ENCODE measurements around the gene MAPK11. TPM values are rescaled to one million over a fixed set of nuclear protein-coding genes. Genes with fewer than 3 reads are reported as not detected.

The MAPK11 gene
- total and polyA plus RNA-seq, 4 donors = 8.3 to 15.3 (median 11.9) TPM

DNA sequence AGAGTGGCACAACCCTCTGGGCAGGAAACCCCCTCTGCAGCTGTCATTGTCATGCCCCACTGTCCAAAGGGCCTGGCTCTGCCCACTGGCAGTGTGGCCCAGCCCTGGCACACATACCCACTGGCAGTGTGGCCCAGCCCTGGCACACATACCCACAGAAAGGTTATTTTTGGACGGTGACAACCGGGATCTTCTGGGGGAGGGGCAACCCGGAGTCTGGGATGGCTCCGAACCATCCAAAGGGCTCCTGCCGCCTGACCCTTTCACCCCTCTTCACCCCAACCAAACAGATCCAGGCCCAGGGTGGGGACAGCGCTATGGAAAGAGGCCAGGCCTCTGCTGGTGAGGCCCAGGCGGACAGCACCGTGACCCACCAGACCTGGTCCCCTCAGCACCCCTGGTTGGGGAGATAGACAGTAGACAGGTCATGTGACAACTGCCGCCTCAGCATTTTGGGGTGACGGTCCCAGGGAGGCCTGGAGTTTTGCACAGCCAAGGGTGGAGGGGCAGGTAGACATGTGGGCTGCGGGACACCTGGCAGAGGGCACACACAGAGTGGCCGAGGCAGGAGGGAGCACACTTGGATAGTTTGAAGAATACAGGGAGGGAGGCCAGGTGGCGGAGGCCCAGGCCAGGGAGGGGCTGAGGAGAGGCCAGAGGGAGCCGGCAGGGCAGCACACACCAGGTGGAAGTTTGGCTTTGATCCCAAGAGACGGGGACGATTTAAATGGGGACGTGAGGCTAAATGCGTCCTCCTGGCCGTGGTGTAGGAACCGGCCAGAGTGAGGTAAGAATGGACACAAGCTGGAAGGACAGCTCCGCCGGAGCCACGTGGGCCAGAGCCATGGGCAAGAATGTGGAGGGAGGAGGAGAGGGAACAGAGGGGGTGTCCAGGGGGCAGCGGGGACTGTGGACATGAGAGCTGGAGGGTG, 11.6 kb downstream of the MAPK11 start:
- DNase-seq (no peak), ATAC-seq (ENCODE audit: insufficient read depth, low FRiP score) (no peak)
- TF ChIP-seq, protein P1, sequence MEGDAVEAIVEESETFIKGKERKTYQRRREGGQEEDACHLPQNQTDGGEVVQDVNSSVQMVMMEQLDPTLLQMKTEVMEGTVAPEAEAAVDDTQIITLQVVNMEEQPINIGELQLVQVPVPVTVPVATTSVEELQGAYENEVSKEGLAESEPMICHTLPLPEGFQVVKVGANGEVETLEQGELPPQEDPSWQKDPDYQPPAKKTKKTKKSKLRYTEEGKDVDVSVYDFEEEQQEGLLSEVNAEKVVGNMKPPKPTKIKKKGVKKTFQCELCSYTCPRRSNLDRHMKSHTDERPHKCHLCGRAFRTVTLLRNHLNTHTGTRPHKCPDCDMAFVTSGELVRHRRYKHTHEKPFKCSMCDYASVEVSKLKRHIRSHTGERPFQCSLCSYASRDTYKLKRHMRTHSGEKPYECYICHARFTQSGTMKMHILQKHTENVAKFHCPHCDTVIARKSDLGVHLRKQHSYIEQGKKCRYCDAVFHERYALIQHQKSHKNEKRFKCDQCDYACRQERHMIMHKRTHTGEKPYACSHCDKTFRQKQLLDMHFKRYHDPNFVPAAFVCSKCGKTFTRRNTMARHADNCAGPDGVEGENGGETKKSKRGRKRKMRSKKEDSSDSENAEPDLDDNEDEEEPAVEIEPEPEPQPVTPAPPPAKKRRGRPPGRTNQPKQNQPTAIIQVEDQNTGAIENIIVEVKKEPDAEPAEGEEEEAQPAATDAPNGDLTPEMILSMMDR (IDR thresholded peaks at IDR 0.05; ENCODE audit: control extremely low read depth, extremely low read depth) = no peak
- H3K27ac ChIP-seq (ENCODE audit: low read depth in 1 of 2, low read length in 1 of 2) = no peak overlapping the region
- H3K4me3 ChIP-seq = no peak overlapping the region
- peaks cover 0 to 8% (median 3%) of the 10 kb centered on the region in 4 donors for H3K36me3 ChIP-seq (ENCODE audit: control insufficient read depth in 4 of 4, insufficient read depth in 4 of 4, low read length in 4 of 4)
- no peaks in the 10 kb centered on the region for H3K27me3 ChIP-seq (ENCODE audit: control insufficient read depth in 3 of 3, insufficient read depth in 3 of 3, low read length in 2 of 3)
- no peaks in the 10 kb centered on the region for H3K9me3 ChIP-seq (ENCODE audit: control insufficient read depth in 4 of 4, insufficient read depth in 3 of 4, low read length in 3 of 4)
- H3K4me1 ChIP-seq (ENCODE audit: control insufficient read depth in 5 of 5, insufficient read depth in 5 of 5, low read length in 5 of 5) = peaks cover 0 to 16% (median 6%) of the 10 kb centered on the region in 5 donors
- 87 to 93% methylated on average over 24 of the region's 24 CpGs for WGBS, 2 donors
- no peak overlapping the region for H3K9ac ChIP-seq (ENCODE audit: insufficient read depth in 1 of 2, low read length in 2 of 2)

DNA sequence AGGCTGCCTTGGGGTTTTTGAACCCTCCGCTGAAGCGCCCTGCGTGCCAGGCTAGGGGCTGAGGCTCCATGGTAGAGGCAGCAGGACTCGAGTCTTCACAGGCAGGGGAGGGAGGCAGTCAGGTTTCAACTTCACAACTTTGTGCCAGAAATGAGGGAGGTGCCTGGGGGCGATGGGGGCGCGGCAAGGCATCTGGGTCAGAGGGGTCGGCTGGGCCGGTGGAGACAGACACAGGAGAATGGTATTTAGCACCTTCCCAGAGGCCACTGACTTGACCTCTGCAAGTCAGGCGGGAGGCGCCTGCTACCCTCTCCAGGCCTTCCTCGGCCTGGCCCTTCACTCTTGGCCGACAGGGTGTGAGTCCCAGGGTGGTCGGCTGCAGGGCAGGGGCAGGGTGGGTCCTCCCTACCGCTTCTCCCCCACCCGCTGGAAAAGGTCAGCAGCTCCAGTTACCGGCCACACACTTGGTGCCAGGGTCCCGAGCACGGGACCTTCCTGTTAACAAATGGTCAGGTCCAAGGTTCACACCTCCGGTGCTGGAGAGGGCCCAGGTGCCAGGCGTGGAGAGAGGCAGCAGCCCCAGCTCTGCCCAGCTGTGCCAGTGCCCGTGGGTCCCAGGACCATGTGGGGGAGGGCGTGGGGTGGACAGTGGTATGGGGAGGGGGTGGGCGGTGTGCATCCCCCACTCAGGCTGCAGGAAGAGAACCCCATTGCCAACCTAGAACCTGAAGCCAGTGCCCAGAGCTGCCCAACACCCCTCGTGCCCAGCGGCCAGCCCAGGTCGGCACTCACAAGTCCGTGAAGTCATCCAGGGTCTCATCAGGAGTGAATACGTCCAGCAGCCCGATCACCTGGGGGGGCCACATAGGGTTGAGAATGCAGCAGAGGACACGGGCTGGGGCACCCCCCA, 12.5 kb downstream of the MAPK11 start:
- Histone ChIP-seq H3K27ac (ENCODE audit: low read depth in 1 of 2, low read length in 1 of 2) (no peak overlapping the region), H3K27me3 (ENCODE audit: control insufficient read depth in 3 of 3, insufficient read depth in 3 of 3, low read length in 2 of 3) (no peaks in the 10 kb centered on the region), H3K9ac (ENCODE audit: insufficient read depth in 1 of 2, low read length in 2 of 2) (no peak overlapping the region), H3K4me3 (no peak overlapping the region), H3K36me3 (ENCODE audit: control insufficient read depth in 4 of 4, insufficient read depth in 4 of 4, low read length in 4 of 4) (peaks cover 0 to 8% (median 4%) of the 10 kb centered on the region in 4 donors), H3K4me1 (ENCODE audit: control insufficient read depth in 5 of 5, insufficient read depth in 5 of 5, low read length in 5 of 5) (peaks cover 0 to 13% (median 6%) of the 10 kb centered on the region in 5 donors), H3K9me3 (ENCODE audit: control insufficient read depth in 4 of 4, insufficient read depth in 3 of 4, low read length in 3 of 4) (no peaks in the 10 kb centered on the region)
- 85 to 89% methylated on average over 30 to 31 of the region's 31 CpGs for WGBS, 2 donors
- ATAC-seq (ENCODE audit: insufficient read depth, low FRiP score) (no peak), DNase-seq (no peak)
- TF ChIP-seq, protein P1 (IDR thresholded peaks at IDR 0.05; ENCODE audit: control extremely low read depth, extremely low read depth) = no peak

DNA sequence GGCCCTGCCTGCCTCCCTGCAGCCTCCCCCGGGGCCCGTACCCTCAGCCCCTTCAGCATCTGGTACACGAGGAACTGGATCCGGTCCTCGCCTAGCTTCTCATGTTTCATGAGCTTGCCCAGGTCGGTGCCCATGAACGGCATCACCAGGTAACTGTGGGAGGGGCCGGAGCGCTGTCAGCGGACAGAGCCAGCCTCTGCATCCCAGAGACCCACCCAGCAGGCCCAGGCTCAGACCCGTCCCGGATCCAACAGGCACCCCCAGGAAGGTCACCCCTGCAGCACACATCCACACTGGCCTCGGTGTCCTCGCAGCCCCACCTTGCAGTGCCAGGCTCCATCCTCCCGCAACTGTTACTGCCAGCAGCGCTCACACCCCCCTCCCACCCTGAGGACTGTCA, 13.1 kb downstream of the MAPK11 start:
- Histone ChIP-seq H3K36me3 (ENCODE audit: control insufficient read depth in 4 of 4, insufficient read depth in 4 of 4, low read length in 4 of 4) (peaks cover 0 to 8% (median 4%) of the 10 kb centered on the region in 4 donors), H3K4me1 (ENCODE audit: control insufficient read depth in 5 of 5, insufficient read depth in 5 of 5, low read length in 5 of 5) (peaks cover 0 to 10% (median 2%) of the 10 kb centered on the region in 5 donors), H3K27me3 (ENCODE audit: control insufficient read depth in 3 of 3, insufficient read depth in 3 of 3, low read length in 2 of 3) (no peaks in the 10 kb centered on the region), H3K4me3 (no peak overlapping the region), H3K9me3 (ENCODE audit: control insufficient read depth in 4 of 4, insufficient read depth in 3 of 4, low read length in 3 of 4) (no peaks in the 10 kb centered on the region), H3K27ac (ENCODE audit: low read depth in 1 of 2, low read length in 1 of 2) (no peak overlapping the region), H3K9ac (ENCODE audit: insufficient read depth in 1 of 2, low read length in 2 of 2) (no peak overlapping the region)
- TF ChIP-seq, protein P1 (IDR thresholded peaks at IDR 0.05; ENCODE audit: control extremely low read depth, extremely low read depth) = no peak
- 87 to 88% methylated on average over 16 of the region's 16 CpGs for WGBS, 2 donors
- ATAC-seq (ENCODE audit: insufficient read depth, low FRiP score) (no peak), DNase-seq (no peak)
